ENCODE results near the gene ZNF365.

DNA sequence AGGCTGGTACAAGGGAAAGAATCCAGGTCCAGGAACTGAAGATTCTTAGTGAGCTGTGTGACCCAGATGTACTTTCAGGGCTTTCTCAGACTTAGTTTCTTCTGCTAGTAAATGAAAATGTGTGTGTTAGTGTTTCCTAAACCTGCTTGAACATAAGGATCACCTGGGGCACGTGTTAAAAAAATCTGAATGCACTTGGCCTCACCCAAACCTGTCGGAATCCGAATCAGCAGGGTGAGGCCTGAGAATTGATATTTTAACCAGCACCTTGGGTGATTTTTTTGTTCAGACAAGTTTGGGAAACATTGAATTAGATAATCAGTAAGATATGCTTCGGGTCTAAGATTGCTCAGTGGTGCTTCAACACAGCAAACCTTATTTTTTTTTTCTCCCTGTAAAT is 59.7 kb downstream of the ZNF365 start:
- no peak for TF ChIP-seq POLR2A (IDR thresholded peaks at IDR 0.05; ENCODE audit: control extremely low read depth in 1 of 2, low read depth in 2 of 2, low read length in 2 of 2)
- TF ChIP-seq, protein P1, sequence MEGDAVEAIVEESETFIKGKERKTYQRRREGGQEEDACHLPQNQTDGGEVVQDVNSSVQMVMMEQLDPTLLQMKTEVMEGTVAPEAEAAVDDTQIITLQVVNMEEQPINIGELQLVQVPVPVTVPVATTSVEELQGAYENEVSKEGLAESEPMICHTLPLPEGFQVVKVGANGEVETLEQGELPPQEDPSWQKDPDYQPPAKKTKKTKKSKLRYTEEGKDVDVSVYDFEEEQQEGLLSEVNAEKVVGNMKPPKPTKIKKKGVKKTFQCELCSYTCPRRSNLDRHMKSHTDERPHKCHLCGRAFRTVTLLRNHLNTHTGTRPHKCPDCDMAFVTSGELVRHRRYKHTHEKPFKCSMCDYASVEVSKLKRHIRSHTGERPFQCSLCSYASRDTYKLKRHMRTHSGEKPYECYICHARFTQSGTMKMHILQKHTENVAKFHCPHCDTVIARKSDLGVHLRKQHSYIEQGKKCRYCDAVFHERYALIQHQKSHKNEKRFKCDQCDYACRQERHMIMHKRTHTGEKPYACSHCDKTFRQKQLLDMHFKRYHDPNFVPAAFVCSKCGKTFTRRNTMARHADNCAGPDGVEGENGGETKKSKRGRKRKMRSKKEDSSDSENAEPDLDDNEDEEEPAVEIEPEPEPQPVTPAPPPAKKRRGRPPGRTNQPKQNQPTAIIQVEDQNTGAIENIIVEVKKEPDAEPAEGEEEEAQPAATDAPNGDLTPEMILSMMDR (IDR thresholded peaks at IDR 0.05; ENCODE audit: control extremely low read depth in 1 of 3, insufficient read depth in 1 of 3, low read depth in 1 of 3, low read length in 3 of 3) = no peak
- TF ChIP-seq HDAC2 (IDR thresholded peaks at IDR 0.05; ENCODE audit: borderline replicate concordance in 1 of 2, low read depth in 2 of 2, low read length in 2 of 2) = no peak
- TF ChIP-seq RAD21 (IDR thresholded peaks at IDR 0.05 in 1 of 2, conservative IDR thresholded peaks at IDR 0.05 in 1 of 2; ENCODE audit: low read depth in 2 of 2, low read length in 2 of 2) = no peak
- no peak for TF ChIP-seq EP300 (IDR thresholded peaks at IDR 0.05; ENCODE audit: borderline replicate concordance in 1 of 2, low read depth in 2 of 2, low read length in 2 of 2)

All from H1 (cell line).